ENCODE results near the gene HLA-DQB2.
"Not testable (repeated sequence)": the region's sequence is repeated elsewhere in the genome, so short reads cannot be mapped to it uniquely, and the experiment has no call there.

Gene HLA-DQB2

GRCh38 chr6:32763421-32763820, at the start of gene HLA-DQB2:
TSS of gene HLA-DQB2 (minus strand) at chr6:32763532. CDS start at chr6:32763470, 62 bp downstream.
- in situ Hi-C loops (cut with MboI; ENCODE audit: low sequenced_read_pairs), result no loop called here

- in situ Hi-C loops (cut with MboI; ENCODE audit: low sequenced_read_pairs), result no loop called here
These were observed 45.8 kb upstream of the HLA-DQB2 start for GRCh38 chr6:32809171-32809570.

- in situ Hi-C loops (cut with MboI; ENCODE audit: low sequenced_read_pairs), result no loop called here
These were observed 43.8 kb upstream of the HLA-DQB2 start for GRCh38 chr6:32807020-32807580.

- in situ Hi-C loops (cut with MboI; ENCODE audit: low sequenced_read_pairs), result not testable (repeated sequence)
These were observed 42.1 kb upstream of the HLA-DQB2 start for GRCh38 chr6:32805404-32805803.

- in situ Hi-C loops (cut with MboI; ENCODE audit: low sequenced_read_pairs), result no loop called here
These were observed 40.1 kb upstream of the HLA-DQB2 start for GRCh38 chr6:32803416-32803815.

- in situ Hi-C loops (cut with MboI; ENCODE audit: low sequenced_read_pairs), result loop anchor here (10.0 kb wide), 1 partner anchor 385 kb away; no protein-coding TSS in a partner anchor
These were observed 36.4 kb upstream of the HLA-DQB2 start for GRCh38 chr6:32799740-32800139.

- in situ Hi-C loops (cut with MboI; ENCODE audit: low sequenced_read_pairs), result loop anchor here (10.0 kb wide), 1 partner anchor 384 kb away; no protein-coding TSS in a partner anchor
These were observed 35.8 kb upstream of the HLA-DQB2 start for GRCh38 chr6:32799168-32799567.

- in situ Hi-C loops (cut with MboI; ENCODE audit: low sequenced_read_pairs), result loop anchor here (10.0 kb wide), 1 partner anchor 382 kb away; no protein-coding TSS in a partner anchor
These were observed 33.8 kb upstream of the HLA-DQB2 start for GRCh38 chr6:32796848-32797776.

GRCh38 chr6:32794510-32794909, 31.2 kb upstream of the HLA-DQB2 start:
- in situ Hi-C loops (cut with MboI; ENCODE audit: low sequenced_read_pairs), result loop anchor here (10.0 kb wide), 1 partner anchor 380 kb away; no protein-coding TSS in a partner anchor

- in situ Hi-C loops (cut with MboI; ENCODE audit: low sequenced_read_pairs), result loop anchor here (10.0 kb wide), 1 partner anchor 378 kb away; no protein-coding TSS in a partner anchor
These were observed 29.6 kb upstream of the HLA-DQB2 start for GRCh38 chr6:32792901-32793435.

GRCh38 chr6:32790306-32790705, 27.0 kb upstream of the HLA-DQB2 start:
- in situ Hi-C loops (cut with MboI; ENCODE audit: low sequenced_read_pairs), result loop anchor here (10.0 kb wide), 1 partner anchor 376 kb away; no protein-coding TSS in a partner anchor

- in situ Hi-C loops (cut with MboI; ENCODE audit: low sequenced_read_pairs), result no loop called here
These were observed 22.6 kb upstream of the HLA-DQB2 start for GRCh38 chr6:32785781-32786533.

GRCh38 chr6:32782923-32783322, 19.6 kb upstream of the HLA-DQB2 start:
- in situ Hi-C loops (cut with MboI; ENCODE audit: low sequenced_read_pairs), result not testable (repeated sequence)

GRCh38 chr6:32779036-32779435, 15.7 kb upstream of the HLA-DQB2 start:
- in situ Hi-C loops (cut with MboI; ENCODE audit: low sequenced_read_pairs), result no loop called here

- in situ Hi-C loops (cut with MboI; ENCODE audit: low sequenced_read_pairs), result no loop called here
These were observed 11.7 kb upstream of the HLA-DQB2 start for GRCh38 chr6:32775071-32775470.

- in situ Hi-C loops (cut with MboI; ENCODE audit: low sequenced_read_pairs), result no loop called here
These were observed 11.1 kb upstream of the HLA-DQB2 start for GRCh38 chr6:32774426-32774825.

- in situ Hi-C loops (cut with MboI; ENCODE audit: low sequenced_read_pairs), result no loop called here
These were observed 9.3 kb upstream of the HLA-DQB2 start for GRCh38 chr6:32772656-32773055.

- in situ Hi-C loops (cut with MboI; ENCODE audit: low sequenced_read_pairs), result no loop called here
These were observed 716 bp upstream of the HLA-DQB2 start for GRCh38 chr6:32764048-32764447.

GRCh38 chr6:32761548-32761947, 1.8 kb downstream of the HLA-DQB2 start:
- in situ Hi-C loops (cut with MboI; ENCODE audit: low sequenced_read_pairs), result no loop called here

GRCh38 chr6:32761072-32761471, 2.3 kb downstream of the HLA-DQB2 start:
- in situ Hi-C loops (cut with MboI; ENCODE audit: low sequenced_read_pairs), result no loop called here

- in situ Hi-C loops (cut with MboI; ENCODE audit: low sequenced_read_pairs), result no loop called here
These were observed 3.7 kb downstream of the HLA-DQB2 start for GRCh38 chr6:32759669-32760068.

Data from HL-60/S4 treated with phorbol 12-myristate 13-acetate at 8.2 ng/mL for 4 days and 3 days (cell line).